Non-pigmented ciliary epithelial cell (primary cell): ENCODE measurements around the gene TRABD2B.

Experiments used
- DNase-seq: peaks from one replicate; pipeline ENCODE4 v3.0.0-alpha.2; 2010; ENCODE audit warnings: low read depth

The TRABD2B gene

DNA sequence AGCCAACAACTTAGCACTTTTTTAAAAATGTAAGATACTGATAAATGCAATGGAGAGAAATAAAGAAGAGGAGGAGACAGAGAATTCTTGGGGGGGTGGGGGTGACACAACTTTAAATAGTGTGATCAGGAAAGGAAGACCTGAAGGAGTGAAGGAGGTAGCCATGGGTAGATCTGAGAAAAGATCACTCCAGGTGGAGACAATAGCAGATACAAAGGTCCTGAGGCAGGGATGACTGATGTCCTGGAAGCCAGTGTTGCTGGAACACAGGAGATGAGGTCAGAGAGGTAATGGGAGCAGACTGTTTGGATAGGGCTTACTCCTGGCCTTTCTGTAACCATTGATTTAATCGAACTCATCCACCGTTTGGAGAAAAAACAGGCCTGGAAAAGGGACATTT, 24.6 kb upstream of the TRABD2B start:
- DNase-seq: no peak

DNA sequence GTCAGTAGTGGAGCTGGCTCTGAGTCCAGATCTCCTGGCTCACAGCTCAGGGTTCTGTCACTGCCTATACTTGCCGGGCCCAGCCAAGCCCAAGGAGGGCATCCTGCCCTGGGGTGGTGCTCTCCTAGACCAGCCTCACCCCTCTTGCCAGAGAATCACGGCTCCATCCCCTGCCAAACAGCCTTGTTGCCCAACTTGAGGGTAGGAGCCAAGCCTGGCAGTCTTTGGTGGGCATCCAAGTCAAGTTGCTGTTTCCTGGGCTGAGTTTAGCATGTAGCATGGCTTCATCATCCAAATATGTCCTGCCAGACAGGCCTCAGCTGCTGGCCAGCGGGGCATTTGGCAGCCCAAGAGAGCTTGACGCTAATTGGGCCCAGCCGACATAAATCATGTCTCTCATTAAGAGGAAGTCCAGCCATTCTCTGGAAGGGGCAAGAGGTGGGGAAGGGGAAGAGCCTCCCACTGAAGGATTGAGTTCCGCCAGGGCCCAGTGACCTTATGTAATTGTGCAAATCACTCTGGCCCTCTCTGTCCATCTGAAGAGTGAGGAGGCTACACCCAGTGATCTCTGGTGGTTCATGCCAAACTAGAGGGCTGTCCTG, 22.6 kb upstream of the TRABD2B start:
- no peak for DNase-seq

DNA sequence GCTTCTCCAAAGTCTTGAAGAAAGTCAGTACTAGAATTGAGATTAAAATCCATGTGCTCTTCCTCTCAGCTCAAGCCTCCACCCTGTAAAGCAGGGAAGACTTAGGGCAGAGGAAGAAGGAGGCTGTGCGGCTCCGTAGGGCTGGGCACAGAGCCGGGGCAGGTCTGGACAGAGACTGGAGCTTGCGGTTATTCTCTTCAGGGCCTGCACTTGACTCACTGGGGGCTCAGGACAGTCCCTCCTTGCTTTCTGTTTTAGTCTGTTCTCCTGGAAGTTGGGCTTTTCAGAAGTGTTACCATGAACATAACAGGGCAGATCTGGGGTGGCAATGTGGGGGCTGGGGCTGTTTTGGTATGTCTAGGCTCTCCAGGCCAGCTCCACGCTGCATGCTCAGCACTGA, 21.6 kb upstream of the TRABD2B start:
- no peak for DNase-seq

DNA sequence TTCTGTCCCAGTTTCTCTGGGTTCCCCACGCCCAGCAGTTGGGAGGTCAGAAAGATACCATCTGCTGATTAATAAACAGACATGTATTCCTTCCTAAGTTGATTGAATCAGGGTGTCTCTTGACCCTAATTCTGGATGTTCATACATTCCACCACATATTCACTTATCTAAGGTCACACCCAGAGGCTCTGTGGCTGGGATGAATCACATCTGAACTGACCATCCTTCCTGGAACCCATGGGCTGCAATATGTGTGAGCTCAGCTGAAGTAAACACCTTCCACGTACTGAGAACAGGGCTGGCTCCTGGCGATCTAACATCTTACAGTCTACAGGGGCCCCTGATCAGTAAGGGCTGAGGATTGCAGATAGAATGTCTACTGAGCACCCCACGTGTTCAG, 20.5 kb upstream of the TRABD2B start:
- DNase-seq: no peak

DNA sequence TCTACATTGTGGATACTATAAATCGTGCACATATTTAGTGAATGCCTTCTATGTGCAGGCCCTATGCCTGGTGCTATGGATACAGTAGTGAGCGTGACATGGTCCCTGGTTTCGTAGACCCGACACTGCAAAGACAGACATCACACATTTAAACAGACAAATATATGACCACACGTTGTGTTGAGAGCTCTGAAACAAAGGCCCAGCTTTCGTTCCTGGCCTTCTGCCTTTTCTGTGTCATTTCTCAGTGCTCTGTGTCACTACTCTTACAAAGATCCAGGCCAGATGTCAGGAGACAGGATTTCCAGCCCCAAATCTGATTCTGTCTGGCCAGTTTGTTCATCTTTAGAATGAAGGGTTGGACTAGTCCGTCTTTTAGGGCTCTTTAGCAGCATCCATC, 19.3 kb upstream of the TRABD2B start:
- no peak for DNase-seq

DNA sequence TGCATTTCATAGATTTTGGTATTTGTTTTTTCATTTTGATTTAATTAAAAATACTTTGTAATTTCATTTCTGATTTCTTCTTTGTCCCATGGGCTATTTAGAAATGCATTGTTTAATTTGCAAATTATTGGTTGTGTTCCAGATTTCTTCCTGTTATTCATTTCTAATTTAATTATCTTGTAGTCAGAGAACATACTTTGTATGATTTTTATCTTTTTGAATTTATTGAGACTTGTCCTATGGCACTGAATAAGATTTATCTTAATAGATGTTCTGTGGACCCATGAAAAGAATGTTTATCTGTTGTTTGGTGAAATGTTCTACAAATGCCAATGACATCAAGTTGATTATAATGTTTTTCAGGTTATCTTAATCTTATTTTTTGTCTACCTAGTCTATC, 16.1 kb upstream of the TRABD2B start:
- no peak for DNase-seq

DNA sequence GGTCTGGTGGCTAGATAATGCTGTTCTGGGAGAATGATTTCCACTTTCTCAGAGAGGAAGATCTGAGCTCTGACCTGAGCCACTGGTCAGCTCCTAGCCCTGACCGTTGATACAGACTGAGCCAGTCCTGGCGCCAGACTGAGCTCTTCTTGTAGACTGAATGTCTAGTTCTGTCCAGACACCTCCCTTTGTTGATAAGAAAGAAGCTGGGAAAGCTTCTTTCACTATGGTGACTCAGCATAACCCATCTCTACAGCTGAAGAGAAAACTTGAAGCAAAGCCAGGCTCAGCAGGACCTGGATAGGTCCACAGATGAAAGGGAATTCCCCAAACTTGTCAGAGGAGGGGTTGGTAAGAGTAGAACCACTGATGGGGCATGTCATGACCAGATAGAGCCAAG, 9.9 kb upstream of the TRABD2B start:
- DNase-seq: no peak

DNA sequence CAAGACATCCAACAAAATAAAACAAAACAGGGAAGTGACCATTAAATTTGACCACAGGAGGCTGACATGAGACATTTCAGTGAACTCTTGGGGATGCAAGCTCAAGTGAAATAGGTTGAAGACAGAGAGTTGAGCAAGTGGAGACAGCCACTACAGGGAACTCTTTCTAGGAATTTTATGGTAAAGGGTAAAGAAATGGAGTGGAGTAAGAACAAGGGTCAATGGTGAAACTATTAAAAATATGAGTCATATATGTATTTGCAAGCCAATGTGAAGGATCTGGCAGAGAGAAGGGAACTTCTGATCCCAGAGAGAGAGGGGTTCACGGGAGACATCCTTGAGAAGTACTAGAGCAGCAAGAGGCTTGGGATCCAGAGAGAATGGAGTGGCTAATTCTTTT, 9.1 kb upstream of the TRABD2B start:
- no peak for DNase-seq

DNA sequence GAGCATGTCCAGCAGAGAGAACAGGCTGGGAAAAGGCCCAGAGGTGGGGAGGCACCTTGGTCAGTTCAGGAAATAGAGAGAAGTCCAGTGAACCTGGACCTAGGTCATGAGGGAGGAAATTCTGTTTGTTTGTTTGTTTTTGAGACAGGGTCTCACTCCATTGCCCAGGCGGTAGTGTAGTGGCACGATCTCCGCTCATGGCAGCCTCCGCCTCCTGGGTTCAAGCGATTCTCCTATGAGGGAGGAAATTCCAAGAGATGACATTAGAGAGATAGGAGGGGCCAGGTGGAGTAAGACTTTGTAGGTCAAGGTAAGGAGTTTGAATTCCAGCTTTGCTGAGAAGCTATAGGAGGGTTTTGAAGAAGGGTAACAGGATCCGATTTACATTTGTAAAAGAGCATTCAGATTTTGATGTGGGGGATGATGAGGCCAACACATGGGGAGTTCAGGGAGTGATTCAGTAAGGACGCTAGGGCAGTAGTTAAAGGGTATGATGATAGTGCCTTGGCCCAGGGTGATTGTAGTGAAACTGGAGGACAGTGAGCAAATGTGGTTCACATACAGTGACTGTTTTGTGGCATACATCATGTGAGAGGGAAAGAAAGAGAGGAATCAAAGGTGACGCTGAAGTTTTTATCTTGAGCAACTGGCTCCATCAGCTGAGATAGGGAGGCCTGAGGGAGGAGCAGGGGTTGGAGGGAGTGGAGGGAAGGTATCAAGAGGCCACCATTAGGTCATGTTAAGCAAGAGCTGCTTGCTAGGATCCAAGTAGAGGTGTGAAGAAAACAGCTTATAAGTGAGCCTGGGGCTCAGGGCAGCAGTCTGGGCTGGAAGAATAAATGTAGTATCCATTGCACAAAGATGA, 8.3 kb upstream of the TRABD2B start:
- no peak for DNase-seq

DNA sequence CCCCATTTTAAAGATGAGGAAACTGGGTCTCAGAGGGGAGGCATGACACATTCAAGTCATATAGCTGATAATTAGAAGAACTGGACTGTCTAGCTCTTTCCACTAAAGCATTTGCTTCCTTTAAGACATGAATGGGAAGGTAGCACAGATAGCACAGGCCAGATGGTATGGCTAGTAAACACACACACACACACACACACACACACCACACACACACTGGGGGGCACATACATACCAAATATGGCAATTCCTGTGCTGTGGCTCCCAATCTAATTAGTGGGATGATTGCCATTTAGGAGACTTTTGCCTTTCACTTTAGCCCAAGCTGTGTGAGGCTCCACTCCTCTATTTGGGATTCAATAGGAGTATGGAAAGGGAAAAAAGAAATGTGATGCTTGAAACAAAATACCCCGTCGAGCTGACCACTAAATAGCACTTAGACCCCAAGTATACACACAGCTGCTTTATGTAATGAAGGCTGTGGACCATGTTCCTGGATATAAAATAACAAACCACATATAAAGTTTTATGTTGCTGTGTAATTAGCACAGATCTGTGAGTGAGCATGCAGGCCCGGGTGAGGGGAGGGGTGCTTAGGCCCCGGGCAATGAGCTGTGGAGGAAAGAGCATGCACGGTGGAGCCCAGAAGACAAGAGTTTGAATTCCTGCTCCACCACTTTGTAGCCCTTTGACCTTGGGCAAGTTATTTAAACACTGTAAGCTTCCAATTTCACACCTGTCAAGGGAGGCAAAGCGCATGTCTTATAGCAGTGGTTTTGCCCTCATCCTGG, 6.8 kb upstream of the TRABD2B start:
- no peak for DNase-seq

DNA sequence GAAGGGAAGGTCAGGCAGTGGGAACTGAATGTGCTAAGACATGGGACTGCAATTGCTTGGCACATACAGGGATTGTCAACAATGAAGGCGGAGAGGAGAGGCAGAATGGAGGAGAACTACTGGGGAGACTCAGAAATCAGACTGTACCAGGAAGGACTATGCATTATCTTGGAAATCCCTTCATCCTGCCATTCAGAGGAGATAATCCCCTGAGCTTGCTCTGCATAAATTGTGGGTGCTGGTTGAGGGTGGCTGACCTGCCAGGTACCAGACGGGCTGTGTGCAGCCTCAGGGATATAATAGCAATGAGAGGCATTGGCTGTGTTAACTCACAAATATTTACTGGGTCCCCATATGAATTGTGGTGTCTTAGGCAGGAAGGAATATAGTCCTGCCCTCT, 5.0 kb upstream of the TRABD2B start:
- DNase-seq: no peak

DNA sequence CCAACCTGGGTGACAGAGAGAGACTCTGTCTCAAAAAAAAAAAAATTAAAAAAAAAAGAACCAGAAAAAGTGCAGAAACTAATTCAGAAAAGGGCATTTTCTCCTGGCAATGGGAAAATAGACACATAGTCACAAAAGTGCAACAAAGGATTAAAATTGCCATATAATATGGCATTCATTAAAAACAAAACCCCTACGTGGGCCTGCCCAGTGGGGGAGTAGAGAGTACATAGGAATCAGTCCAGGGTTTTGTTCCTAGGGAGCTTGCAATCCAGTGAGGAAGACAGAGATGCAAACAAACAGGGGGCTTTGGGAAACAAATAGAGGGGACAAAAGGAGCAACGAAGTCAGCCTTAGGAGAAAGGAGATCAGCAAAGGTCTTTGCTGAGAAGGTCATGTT, 4.5 kb upstream of the TRABD2B start:
- DNase-seq: no peak

DNA sequence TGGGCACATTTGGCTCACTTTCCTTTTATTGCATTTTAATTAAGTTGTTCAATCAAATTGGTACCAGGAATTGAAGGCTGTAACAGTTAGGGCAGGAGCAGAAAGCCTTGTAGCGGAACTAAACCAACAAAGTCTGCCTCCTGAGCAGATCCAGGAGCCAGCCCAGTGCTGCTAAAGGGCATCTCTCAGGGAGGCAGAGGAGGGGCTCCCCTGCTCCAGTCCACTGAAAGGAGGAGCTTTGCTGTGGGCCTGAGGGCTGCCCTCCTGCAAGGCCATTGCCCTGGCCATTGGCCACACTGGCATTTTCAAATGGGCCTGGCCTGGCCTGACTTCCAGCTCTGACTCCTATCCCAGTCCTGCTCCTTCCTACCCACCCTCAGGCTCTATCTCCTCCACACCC, 3.7 kb upstream of the TRABD2B start:
- DNase-seq: no peak

DNA sequence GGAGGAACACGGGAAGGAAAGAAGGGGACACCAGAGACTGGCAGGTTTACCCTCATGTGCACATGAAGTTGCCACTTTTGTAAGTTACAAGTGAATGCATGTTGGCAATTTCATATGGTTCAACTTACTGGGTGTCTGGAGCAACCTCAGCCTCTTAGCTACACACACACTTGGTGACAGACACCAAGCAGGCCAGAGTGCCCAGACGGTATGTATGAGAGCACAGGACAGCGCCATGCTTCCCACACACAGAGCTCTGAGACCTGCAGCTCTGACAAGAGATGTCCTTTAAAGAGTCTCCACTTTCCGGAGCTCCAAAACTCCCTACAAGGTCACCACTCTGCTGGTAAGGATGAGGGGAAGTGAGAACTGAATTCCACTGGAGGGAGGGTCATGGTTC, 1.9 kb upstream of the TRABD2B start:
- no peak for DNase-seq

DNA sequence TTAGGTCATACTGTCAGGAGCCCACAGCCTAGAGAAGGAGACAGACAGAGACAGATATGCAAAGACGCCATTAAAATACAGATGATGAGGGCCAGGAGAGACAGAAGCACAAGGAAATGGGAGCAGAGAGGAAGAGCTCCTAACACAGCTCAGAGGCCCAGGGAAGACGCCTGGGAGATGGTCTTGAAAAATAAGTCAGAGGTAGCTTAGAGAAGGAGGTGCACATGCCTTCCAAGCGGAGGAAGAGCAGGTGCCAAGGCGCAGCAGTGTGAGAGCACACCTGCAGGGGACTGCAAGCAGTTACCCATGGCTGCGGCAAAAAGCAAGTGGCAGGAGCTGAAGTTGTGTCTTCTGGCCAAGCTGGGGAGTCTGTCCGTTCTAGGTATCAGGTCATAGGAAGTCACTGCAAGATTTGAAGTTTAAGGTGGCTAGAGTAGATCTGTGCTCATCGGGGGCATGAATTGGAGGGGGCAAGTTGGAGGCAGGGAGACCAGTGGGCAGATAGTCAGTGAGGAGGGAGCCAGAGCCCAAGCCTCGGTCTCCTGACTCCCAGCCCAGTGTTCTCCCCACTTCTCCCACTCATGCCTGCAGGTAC, 1.3 kb upstream of the TRABD2B start:
- DNase-seq: no peak

DNA sequence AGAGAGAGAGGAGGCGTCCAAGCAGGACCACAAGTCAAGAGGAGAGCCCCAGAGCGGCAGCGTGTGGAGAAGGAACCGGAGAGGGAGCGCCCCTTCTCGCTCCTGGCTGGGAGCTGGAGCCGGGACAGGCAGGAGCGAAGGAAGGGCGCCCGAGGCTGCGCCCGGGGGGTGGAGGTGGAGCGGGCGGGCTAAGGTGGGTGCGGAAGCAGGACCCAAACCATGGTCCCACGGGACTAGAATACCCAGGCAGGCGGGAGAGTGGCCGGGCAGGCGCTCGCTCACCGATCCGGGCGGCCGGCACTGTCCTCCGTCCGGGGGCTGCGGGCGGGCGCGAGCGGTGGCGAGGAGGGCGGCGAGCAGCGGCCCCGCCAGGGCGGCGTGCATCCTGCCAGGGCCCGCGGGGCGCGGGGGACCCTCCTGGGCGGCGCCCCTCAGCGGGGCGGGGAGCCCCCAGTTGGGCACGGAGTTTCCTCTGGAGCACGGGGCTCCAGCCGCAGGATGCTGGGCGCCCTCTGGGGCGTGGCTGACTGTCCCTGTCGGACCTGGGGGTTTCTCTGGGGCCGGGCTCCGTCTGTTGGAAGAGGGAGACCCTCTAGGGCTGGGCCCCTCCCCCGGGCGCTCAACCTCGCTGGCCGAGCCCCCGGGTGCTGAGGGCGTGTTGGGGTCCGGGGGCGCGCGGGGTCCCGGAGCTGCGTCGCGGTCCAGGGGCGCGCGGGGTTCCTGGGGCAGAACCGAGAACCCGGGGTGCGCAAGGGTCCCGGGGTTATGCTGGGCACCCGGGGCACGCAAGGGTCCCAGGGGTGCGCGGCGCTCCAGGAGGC, 569 bp downstream of the TRABD2B start:
- no peak for DNase-seq

DNA sequence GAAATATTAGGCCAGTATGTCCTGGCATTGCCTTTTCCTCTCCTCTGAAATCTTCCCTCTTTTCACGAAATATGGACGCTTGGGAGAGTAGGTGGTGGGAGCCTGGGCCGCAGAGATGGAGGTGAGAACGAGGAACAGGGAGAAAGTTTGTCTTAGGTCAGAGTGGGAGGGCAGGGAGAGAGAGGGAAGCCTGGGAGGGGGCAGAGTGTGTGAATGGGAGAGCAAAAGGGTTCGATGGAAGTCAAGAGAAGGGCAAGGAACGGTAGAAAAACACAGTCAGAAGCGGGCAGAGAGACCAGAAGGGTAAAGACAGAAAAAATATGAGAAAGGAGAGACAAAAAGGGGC, 1.2 kb downstream of the TRABD2B start:
- DNase-seq: no peak

DNA sequence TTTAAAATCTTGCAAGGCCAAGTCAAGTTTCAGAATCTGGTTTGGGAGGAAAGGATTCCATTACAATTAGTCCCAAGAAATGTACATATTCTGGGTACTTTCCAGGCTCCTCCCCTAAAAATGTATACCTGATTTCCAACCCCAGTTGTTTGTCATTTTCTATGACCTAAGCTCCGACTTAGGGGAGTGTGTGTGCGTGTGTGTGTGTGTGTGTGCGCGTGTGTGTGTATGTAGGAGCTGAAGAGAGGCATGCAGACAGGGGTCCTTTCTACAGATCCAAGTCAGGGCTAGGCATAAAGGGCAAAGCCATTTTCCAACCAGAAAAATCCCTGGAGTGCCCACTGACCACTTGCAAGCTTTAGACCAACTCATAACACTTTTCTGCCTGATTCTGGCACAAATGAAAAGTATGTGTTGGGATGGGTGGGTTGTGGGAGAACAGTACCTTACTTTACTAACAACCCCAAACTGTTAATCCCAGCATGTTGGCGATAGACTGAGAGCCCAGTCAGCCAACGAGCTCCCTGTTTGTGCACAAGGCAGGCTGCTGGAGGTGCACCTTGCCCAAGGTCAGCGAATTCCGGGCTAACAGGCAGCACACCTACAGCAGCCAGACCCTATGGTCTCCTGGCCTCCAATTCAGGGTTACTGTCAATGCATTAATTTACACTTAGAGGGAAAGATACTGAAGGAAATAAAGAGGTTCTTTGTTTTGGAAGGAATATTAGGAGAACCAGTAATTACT, 1.7 kb downstream of the TRABD2B start:
- no peak for DNase-seq

DNA sequence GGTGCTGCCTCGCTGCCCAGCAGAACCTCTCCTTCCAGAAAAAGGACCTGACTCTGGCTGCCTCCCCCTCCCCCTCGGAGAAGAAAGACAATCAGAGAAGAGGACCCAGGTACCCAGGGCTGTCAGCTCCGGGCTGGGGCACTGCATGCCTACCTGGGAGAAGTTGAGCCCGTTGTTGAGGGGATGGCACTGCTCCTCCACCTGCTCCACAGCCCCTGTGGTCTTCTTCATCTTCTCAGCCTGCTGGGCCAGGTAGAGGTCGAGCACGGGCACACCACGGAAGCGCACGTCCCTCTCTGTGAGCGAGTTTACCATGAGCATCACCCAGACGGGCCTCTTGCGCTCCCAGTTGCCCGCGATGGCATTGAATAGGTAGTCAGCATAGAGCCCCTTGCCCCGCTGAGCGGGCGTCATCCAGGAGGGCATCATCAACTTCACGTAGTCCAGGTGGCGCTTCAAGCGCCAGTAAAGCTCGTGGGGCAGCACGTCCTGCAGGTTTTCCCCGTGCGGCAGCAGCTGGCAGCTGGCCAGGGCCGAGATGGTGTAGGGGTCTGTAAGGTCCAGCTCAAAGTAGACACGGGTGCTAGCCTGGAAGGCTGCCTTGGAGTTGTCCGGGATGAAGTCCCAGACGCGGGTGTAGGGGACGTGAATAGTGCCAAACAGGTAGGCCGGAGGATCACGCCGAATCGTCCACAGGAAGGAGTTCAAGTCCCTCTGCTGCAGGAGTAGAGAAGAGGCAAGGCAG, 3.1 kb downstream of the TRABD2B start:
- no peak for DNase-seq

DNA sequence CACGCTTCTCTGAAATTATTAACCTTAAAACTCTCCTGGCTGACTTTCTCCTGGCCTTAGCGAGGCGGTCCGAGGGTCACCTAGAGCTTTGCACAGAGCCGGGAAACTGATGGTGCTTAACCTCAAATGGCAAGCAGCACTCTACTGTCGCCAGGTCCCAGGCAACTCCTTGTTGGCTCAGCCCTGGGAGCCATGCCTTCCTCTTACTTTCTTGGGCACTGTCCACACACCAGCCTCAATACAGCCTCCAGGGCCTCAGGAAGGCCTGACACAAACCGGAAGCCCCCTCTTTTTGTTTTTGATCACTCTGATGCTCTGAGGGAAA, 3.8 kb downstream of the TRABD2B start:
- no peak for DNase-seq
